H9 (cell line): ENCODE results near the gene DYTN. TPM values are rescaled to one million over a fixed set of nuclear protein-coding genes. Genes with fewer than 3 reads are reported as not detected.

Experiments
- DNase-seq: peaks from one replicate; pipeline ENCODE4 v3.0.0-alpha.2; 2017
- H2AFZ ChIP-seq: one replicate; pipeline ENCODE4 v1.6.1; 2013; ENCODE audit warnings: mild to moderate bottlenecking, low read length, control low read depth, moderate library complexity
- H2AK5ac ChIP-seq: 2 replicates; pipeline ENCODE4 v1.6.1; 2013; ENCODE audit warnings: low read length, control low read depth, mixed read lengths; ENCODE audit not compliant: insufficient read length
- H2BK120ac ChIP-seq: one replicate; pipeline ENCODE4 v1.6.1; 2013; ENCODE audit warnings: low read depth, mild to moderate bottlenecking, low read length, control low read depth, inconsistent platforms; ENCODE audit not compliant: poor library complexity, severe bottlenecking
- H2BK12ac ChIP-seq: 2 replicates; pipeline ENCODE4 v1.6.1; 2013; ENCODE audit warnings: low read length, control low read depth, mixed read lengths, low read depth; ENCODE audit not compliant: insufficient read length
- H2BK15ac ChIP-seq: 2 replicates; pipeline ENCODE4 v1.6.1; 2013; ENCODE audit warnings: low read depth, low read length, control low read depth
- H2BK20ac ChIP-seq: one replicate; pipeline ENCODE4 v1.6.1; 2013; ENCODE audit warnings: low read depth, mild to moderate bottlenecking, low read length, control low read depth, inconsistent platforms; ENCODE audit not compliant: poor library complexity, severe bottlenecking
- H2BK5ac ChIP-seq: 2 replicates; pipeline ENCODE4 v1.6.1; 2013; ENCODE audit warnings: low read length, control low read depth, mixed read lengths; ENCODE audit not compliant: insufficient read length
- H3K14ac ChIP-seq: 2 replicates; pipeline ENCODE4 v1.6.1; 2013; ENCODE audit warnings: low read length, control low read depth; ENCODE audit not compliant: insufficient read depth
- H3K18ac ChIP-seq: 2 replicates; pipeline ENCODE4 v1.6.1; 2013; ENCODE audit warnings: low read depth, mild to moderate bottlenecking, mixed read lengths, low read length, control low read depth; ENCODE audit not compliant: insufficient read length
- H3K23ac ChIP-seq: 2 replicates; pipeline ENCODE4 v1.6.1; 2013; ENCODE audit warnings: low read length, control low read depth, mixed read lengths, low read depth; ENCODE audit not compliant: insufficient read length
- H3K23me2 ChIP-seq: 2 replicates; pipeline ENCODE4 v1.6.1; 2013; ENCODE audit warnings: low read depth, mild to moderate bottlenecking, mixed read lengths, low read length, control low read depth; ENCODE audit not compliant: insufficient read length, poor library complexity, severe bottlenecking
- H3K27ac ChIP-seq: 2 replicates; pipeline ENCODE4 v1.5.1; 2013; ENCODE audit warnings: low read length, control low read depth, mixed read lengths, low read depth; ENCODE audit not compliant: insufficient read length
- H3K27me3 ChIP-seq: 2 replicates; pipeline ENCODE4 v1.6.1; 2013; ENCODE audit warnings: low read length, control low read depth, inconsistent platforms; ENCODE audit not compliant: insufficient read depth
- H3K4ac ChIP-seq: 2 replicates; pipeline ENCODE4 v1.6.1; 2013; ENCODE audit warnings: low read depth, mild to moderate bottlenecking, control low read depth, inconsistent platforms, low read length, moderate library complexity
- H3K4me1 ChIP-seq: 2 replicates; pipeline ENCODE4 v1.6.1; 2013; ENCODE audit warnings: low read length, control low read depth, inconsistent platforms; ENCODE audit not compliant: insufficient read depth
- H3K4me2 ChIP-seq: 2 replicates; pipeline ENCODE4 v1.6.1; 2013; ENCODE audit warnings: low read length, control low read depth, mixed read lengths; ENCODE audit not compliant: insufficient read length, insufficient read depth
- H3K56ac ChIP-seq: 2 replicates; pipeline ENCODE4 v1.6.1; 2013; ENCODE audit warnings: low read depth, mild to moderate bottlenecking, mixed read lengths, low read length, control low read depth; ENCODE audit not compliant: insufficient read length
- H3K79me1 ChIP-seq: 2 replicates; pipeline ENCODE4 v1.6.1; 2013; ENCODE audit warnings: low read depth, mild to moderate bottlenecking, moderate library complexity, low read length, control low read depth, inconsistent platforms; ENCODE audit not compliant: insufficient read depth, poor library complexity, severe bottlenecking
- H3K79me2 ChIP-seq: 2 replicates; pipeline ENCODE4 v1.6.1; 2013; ENCODE audit warnings: low read length, control low read depth, inconsistent platforms; ENCODE audit not compliant: insufficient read depth
- H3K9ac ChIP-seq: 2 replicates; pipeline ENCODE4 v1.6.1; 2013; ENCODE audit warnings: low read length, control low read depth, mixed read lengths; ENCODE audit not compliant: insufficient read length; ENCODE audit errors: extremely low read depth
- H3K9me3 ChIP-seq: one replicate; pipeline ENCODE4 v1.6.1; 2013; ENCODE audit warnings: low read depth, low read length, inconsistent platforms; ENCODE audit not compliant: control insufficient read depth
- H3T11ph ChIP-seq: one replicate; pipeline ENCODE4 v1.6.1; 2013; ENCODE audit warnings: mild to moderate bottlenecking, low read length, control low read depth, inconsistent platforms
- H4K20me1 ChIP-seq: one replicate; pipeline ENCODE4 v1.6.1; 2013; ENCODE audit not compliant: control insufficient read depth, insufficient read length, insufficient read depth
- H4K5ac ChIP-seq: 2 replicates; pipeline ENCODE4 v1.6.1; 2013; ENCODE audit warnings: low read depth, mild to moderate bottlenecking, mixed read lengths, low read length, control low read depth; ENCODE audit not compliant: insufficient read length
- H4K8ac ChIP-seq: replicated peaks from 2 replicates; pipeline ENCODE4 v1.6.1; 2013; ENCODE audit warnings: low read length, control low read depth, mixed read lengths, low read depth; ENCODE audit not compliant: insufficient read length
- H4K91ac ChIP-seq: 2 replicates; pipeline ENCODE4 v1.6.1; 2013; ENCODE audit warnings: low read depth, mild to moderate bottlenecking, moderate library complexity, mixed read lengths, low read length, control low read depth; ENCODE audit not compliant: insufficient read length
- H3K27ac Mint-ChIP-seq, 3 experiments: 2 replicates in 2 of 3; 3 replicates in 1 of 3; pipeline ENCODE4 v1.8.0; 2020 to 2021; ENCODE audit warnings: mixed read lengths in 3 of 3, mild to moderate bottlenecking in 1 of 3, moderate library complexity in 1 of 3
- H3K27me3 Mint-ChIP-seq: 2 replicates; pipeline ENCODE4 v1.8.0; 2021; ENCODE audit warnings: low read depth, mild to moderate bottlenecking, moderate library complexity, mixed read lengths
- H3K36me3 Mint-ChIP-seq, 3 experiments: 2 replicates in 2 of 3; 3 replicates in 1 of 3; pipeline ENCODE4 v1.8.0; 2020 to 2021; ENCODE audit warnings: low read depth in 3 of 3, mixed read lengths in 3 of 3; ENCODE audit not compliant: insufficient read depth in 1 of 3
- H3K4me1 Mint-ChIP-seq, 2 experiments: 2 replicates each; pipeline ENCODE4 v1.8.0; 2020; ENCODE audit warnings: mixed read lengths in 2 of 2
- H3K4me3 Mint-ChIP-seq, 2 experiments: 2 replicates in 1 of 2; 3 replicates in 1 of 2; pipeline ENCODE4 v1.8.0; 2020 to 2021; ENCODE audit warnings: mild to moderate bottlenecking in 2 of 2, mixed read lengths in 2 of 2, moderate library complexity in 1 of 2
- H3K9me3 Mint-ChIP-seq, 2 experiments: 2 replicates in 1 of 2; 3 replicates in 1 of 2; pipeline ENCODE4 v1.8.0; 2020; ENCODE audit warnings: mild to moderate bottlenecking in 2 of 2, mixed read lengths in 2 of 2, moderate library complexity in 1 of 2
- CTCF ChIP-seq: fragments of 200-600 bp; sonication (generic); conservative IDR thresholded peaks from 3 replicates; pipeline ENCODE4 v1.8.0; 2021; ENCODE audit warnings: antibody characterized with exemption, mild to moderate bottlenecking
- WGBS: extraction: QIAGEN DNeasy Blood & Tissue Kit; methylation state at CpG from one replicate; pipeline ENCODE4 v1.1.7; 2013; ENCODE audit warnings: missing lambda C conversion rate, low lambda C conversion rate, mixed read lengths; ENCODE audit not compliant: insufficient read length; ENCODE audit errors: extremely low coverage; 5-methylcytosine and 5-hydroxymethylcytosine counted together
- total RNA-seq: library from RNA; stranded (reverse); gene quantifications from 2 replicates; pipeline ENCODE4 v1.2.1, GENCODE V29; 2021

The DYTN gene
- total RNA-seq, 1 experiment from 2014 or later, result not detected

GRCh38 chr2:206611736-206612135 lies 106.5 kb downstream of the DYTN start:
- H4K8ac ChIP-seq, result no peak overlapping the region
- TF ChIP-seq CTCF, result no peak
- no peak overlapping the region for H2BK15ac ChIP-seq
- H3K4ac ChIP-seq, result no peak overlapping the region
- no peaks in the 10 kb centered on the region for H3K4me1 ChIP-seq
- no peaks in the 10 kb centered on the region for H3K9me3 ChIP-seq
- DNase-seq, result no peak
- H3K4me2 ChIP-seq, result no peak overlapping the region
- H3K23ac ChIP-seq, result no peak overlapping the region
- no peak overlapping the region for H2AFZ ChIP-seq
- H3K79me2 ChIP-seq, result no peaks in the 10 kb centered on the region
- no peak overlapping the region for H2BK20ac ChIP-seq
- H3K4me1 Mint-ChIP-seq, result peaks cover 5 to 6% of the 10 kb centered on the region in 2 experiments
- H3K4me3 Mint-ChIP-seq, result no peak overlapping the region
- H3K27me3 Mint-ChIP-seq, result no peaks in the 10 kb centered on the region
- no peak overlapping the region for H4K91ac ChIP-seq
- no peak overlapping the region for H4K5ac ChIP-seq
- no CpG with 5 or more reads among the region's 3 CpGs for WGBS
- H2BK12ac ChIP-seq, result no peak overlapping the region
- H4K20me1 ChIP-seq, result no peaks in the 10 kb centered on the region
- no peaks in the 10 kb centered on the region for H3K27me3 ChIP-seq
- H3K36me3 Mint-ChIP-seq, result peaks cover 2 to 11% (median 7%) of the 10 kb centered on the region in 3 experiments; a peak in 5 of 7 replicates
- H2BK5ac ChIP-seq, result no peak overlapping the region
- no peak overlapping the region for H3K18ac ChIP-seq
- no peak overlapping the region for H3T11ph ChIP-seq
- H2AK5ac ChIP-seq, result no peak overlapping the region
- no peak overlapping the region for H3K14ac ChIP-seq
- H3K79me1 ChIP-seq, result no peaks in the 10 kb centered on the region
- no peak overlapping the region for H3K27ac ChIP-seq
- no peak overlapping the region for H3K56ac ChIP-seq
- no peaks in the 10 kb centered on the region for H3K9me3 Mint-ChIP-seq
- peak overlapping the region in 2 of 3 experiments; percentile 10 to 60; a peak in 2 of 7 replicates for H3K27ac Mint-ChIP-seq
- H2BK120ac ChIP-seq, result no peak overlapping the region
- no peak overlapping the region for H3K9ac ChIP-seq
- no peaks in the 10 kb centered on the region for H3K23me2 ChIP-seq
